HG03575 (cell line): Measurements from ENCODE around the gene POLD2.

Experiments
- ATAC-seq: cut with Tn5 transposase; IDR thresholded peaks from one replicate; pipeline ENCODE4 v1.9.1; 2021; ENCODE audit not compliant: unreplicated experiment, insufficient number of reproducible peaks, low FRiP score; ENCODE audit errors: extremely low read depth

POLD2 gene

DNA sequence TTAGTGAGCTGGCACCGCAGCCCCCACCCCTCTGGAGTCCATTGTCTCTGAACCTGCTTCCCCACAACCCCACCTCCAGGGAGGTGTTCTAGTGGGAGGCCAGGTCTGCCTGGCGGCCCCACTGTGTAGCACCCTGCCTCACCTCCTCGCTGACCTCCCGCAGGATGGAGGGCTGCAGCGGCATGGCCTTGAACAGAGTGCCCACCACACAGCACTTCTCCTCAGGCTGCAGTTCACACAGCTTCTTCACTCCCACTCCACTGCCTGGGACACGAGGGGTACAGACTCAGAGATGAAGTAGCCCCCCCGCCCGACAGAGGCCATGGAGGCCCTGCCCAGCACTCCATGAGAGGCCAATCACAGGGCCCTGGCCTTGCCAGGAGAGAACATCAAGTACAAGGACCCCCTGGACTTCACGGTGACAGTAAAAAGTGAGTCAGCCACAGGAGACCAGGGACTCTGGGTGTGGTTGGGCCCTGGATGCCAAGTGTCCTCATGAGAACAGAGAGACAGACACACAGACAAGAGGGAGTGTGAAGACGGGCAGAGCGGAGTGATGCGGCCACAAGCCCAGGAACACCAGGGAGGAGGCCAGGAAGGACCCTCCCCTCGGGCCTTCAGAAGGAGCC lies 5.4 kb downstream of the POLD2 start:
- no peak for ATAC-seq

- no peak for ATAC-seq
Measured at GRCh38 chr7:44116789-44117666, 6.3 kb downstream of the POLD2 start.

DNA sequence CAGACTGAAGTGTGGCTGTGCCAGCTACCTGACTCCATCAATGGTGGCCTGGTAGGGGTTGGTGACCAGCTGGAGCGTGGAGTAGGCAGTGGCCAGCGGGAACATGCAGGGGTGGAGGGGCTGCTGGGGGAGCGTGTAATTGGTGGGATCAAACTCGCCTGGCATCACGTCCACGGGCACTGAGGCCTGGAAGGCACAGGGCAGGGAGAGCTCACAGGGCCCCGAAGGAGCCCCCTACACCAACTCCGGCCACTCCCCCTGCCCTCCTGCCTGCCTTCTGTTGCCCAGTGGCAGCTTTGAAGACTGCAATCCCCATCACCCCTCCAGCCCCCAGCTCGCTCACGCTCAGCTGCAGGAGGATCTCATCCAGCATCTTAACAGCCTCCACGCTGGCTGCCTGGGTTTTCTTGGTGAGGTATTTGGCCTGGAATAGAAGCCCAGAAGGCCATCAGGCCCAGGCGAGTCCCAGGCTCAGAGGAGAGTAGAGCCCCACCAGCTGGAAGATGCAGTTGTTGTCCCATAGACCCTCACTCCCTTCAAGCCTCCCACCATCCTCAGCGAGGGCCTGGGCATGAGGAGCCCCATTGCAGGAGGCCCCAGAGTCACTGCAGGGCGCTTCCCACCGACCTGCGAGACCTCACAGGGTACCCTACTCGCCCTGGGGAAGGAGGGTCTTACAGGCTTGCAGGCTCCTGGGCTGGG lies 7.1 kb downstream of the POLD2 start:
- no peak for ATAC-seq

GRCh38 chr7:44114586-44115310 lies 8.6 kb downstream of the POLD2 start:
- ATAC-seq = no peak

DNA sequence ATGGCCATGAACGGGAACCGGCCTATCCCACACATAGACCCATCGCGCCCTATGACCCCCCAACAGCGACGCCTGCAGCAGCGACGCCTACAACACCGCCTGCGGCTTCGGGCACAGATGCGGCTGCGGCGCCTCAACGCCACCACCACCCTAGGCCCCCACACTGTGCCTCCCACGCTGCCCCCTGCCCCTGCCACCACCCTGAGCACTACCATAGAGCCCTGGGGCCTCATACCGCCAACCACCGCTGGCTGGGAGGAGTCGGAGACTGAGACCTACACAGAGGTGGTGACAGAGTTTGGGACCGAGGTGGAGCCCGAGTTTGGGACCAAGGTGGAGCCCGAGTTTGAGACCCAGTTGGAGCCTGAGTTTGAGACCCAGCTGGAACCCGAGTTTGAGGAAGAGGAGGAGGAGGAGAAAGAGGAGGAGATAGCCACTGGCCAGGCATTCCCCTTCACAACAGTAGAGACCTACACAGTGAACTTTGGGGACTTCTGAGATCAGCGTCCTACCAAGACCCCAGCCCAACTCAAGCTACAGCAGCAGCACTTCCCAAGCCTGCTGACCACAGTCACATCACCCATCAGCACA lies 9.5 kb downstream of the POLD2 start:
- no peak for ATAC-seq

DNA sequence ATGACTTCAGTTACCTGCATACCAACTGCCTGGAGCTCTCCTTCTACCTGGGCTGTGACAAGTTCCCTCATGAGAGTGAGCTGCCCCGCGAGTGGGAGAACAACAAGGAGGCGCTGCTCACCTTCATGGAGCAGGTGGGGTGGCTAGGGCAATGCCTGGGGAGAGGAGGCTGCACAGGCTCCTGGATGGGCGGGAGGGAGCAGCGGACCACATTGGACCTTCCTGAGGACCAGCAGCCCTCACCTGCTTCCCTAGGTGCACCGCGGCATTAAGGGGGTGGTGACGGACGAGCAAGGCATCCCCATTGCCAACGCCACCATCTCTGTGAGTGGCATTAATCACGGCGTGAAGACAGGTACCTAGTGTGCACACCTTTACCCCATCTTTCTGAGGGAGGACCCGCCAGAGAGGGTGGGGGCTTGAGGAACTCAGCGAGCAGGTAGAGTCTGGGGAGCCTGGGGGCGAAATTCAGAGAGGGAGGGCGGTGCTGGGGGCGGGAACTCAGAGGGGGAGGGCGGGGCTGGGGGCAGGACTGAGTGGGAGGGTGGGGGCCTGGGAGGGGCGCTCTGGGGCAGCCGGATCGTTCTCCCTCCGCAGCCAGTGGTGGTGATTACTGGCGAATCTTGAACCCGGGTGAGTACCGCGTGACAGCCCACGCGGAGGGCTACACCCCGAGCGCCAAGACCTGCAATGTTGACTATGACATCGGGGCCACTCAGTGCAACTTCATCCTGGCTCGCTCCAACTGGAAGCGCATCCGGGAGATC lies 10.2 kb downstream of the POLD2 start:
- no peak for ATAC-seq

GRCh38 chr7:44112231-44112996 lies 10.9 kb downstream of the POLD2 start:
- no peak for ATAC-seq

- no peak for ATAC-seq
Measured at GRCh38 chr7:44111761-44112160, 11.6 kb downstream of the POLD2 start.

DNA sequence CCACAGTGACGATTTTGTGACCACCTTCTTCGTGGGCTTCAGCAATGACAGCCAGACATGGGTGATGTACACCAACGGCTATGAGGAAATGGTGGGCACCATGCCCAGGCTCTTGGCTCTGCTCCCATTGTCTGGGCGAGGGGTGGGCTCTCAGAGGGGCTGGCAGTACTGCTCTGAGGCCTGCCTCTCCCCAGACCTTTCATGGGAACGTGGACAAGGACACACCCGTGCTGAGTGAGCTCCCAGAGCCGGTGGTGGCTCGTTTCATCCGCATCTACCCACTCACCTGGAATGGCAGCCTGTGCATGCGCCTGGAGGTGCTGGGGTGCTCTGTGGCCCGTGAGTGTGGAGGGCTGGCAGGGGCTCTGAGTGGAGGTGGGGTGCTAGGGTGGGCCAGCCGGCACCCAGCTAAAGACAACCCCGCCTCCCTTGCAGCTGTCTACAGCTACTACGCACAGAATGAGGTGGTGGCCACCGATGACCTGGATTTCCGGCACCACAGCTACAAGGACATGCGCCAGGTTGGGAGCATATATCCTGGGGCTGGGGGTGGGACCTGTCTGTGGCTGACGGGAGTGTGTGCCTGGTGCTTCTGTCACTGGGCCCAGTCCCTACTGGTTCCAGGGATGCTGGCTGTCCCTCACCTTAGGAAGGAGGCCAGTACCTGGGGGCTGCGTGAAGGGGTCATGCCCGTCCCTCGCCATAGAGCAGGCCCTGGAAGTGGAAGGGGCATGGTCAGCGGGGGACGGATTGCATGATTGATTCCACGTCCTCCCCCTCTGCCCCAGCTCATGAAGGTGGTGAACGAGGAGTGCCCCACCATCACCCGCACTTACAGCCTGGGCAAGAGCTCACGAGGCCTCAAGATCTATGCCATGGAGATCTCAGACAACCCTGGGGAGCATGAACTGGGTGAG lies 12.4 kb downstream of the POLD2 start:
- ATAC-seq = no peak

- no peak for ATAC-seq
Measured at GRCh38 chr7:44109991-44110390, 13.4 kb downstream of the POLD2 start.

GRCh38 chr7:44108768-44109750 lies 14.3 kb downstream of the POLD2 start:
- ATAC-seq = no peak

DNA sequence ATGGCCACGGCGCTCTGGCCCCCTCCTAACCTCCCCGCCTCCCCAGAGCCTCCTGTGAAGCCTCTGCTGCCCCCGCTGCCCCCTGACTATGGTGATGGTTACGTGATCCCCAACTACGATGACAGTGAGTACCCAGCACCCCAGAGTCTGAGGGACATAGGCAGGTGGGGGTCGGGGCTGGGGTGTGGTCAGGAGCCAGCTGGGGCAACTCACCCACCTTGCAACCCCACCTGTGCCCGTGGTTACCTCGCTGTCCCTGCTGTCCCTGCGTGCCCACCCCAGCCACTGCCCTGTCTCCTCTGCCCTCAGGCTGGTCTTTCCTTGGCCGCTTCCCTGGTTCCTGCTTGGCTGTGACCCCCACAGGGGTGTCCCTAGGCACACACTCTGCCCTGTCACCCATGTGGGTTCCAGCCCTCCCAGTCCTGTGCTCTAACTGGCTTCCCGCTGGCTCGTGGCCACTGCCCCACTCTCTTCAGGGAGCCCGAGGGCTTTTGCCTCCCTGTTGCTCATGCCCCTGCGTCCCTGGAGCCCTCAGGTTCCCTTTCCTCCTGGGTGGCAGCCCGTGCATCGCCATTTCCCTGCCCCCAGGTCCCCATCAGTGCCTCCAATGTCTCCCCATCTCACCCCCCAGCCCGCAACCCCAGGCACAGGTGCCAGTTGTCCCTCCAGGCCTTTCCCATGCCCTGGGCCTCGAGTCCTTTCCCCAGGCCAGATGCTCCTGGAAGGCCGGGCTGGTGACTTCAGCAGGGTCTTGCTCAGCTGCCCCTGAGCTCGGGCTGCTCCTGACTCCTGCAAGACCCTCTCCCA lies 15.2 kb downstream of the POLD2 start:
- no peak for ATAC-seq

- ATAC-seq = no peak
Measured at GRCh38 chr7:44107116-44107960, 16.0 kb downstream of the POLD2 start.
